RWPE2 (cell line): ENCODE data around the gene TSPAN5.

Experiments used
- ATAC-seq: fragments of 200-7000 bp; cut with Tn5 transposase; 3 replicates; pipeline ENCODE4 v1.9.1; 2021; ENCODE audit warnings: low read depth
- DNase-seq: peaks from one replicate; pipeline ENCODE4 v3.0.0-alpha.2; 2020; ENCODE audit warnings: low spot score
- H3K27ac ChIP-seq: fragments of 450-650 bp; 2 replicates; pipeline ENCODE4 v1.5.1; 2017; ENCODE audit warnings: mild to moderate bottlenecking; ENCODE audit not compliant: poor library complexity, severe bottlenecking
- H3K27me3 ChIP-seq: fragments of 250-450 bp; sonication (Bioruptor Pico); 2 replicates; pipeline ENCODE4 v1.5.1; 2021; ENCODE audit warnings: mild to moderate bottlenecking, moderate library complexity; ENCODE audit not compliant: insufficient read depth, poor library complexity, severe bottlenecking
- H3K36me3 ChIP-seq: fragments of 250-450 bp; sonication (Bioruptor Pico); 2 replicates; pipeline ENCODE4 v1.5.1; 2020; ENCODE audit warnings: low read depth, mild to moderate bottlenecking, moderate library complexity
- H3K4me1 ChIP-seq: fragments of 250-450 bp; sonication (Bioruptor Pico); 2 replicates; pipeline ENCODE4 v1.5.1; 2021; ENCODE audit warnings: mild to moderate bottlenecking, moderate library complexity; ENCODE audit not compliant: insufficient read depth, poor library complexity, severe bottlenecking
- H3K4me3 ChIP-seq: fragments of 250-450 bp; sonication (Bioruptor Pico); 2 replicates; pipeline ENCODE4 v1.5.1; 2021; ENCODE audit warnings: mild to moderate bottlenecking, moderate library complexity; ENCODE audit not compliant: severe bottlenecking
- H3K9me3 ChIP-seq: fragments of 250-450 bp; sonication (Bioruptor Pico); 2 replicates; pipeline ENCODE4 v1.5.1; 2021; ENCODE audit warnings: mild to moderate bottlenecking, moderate library complexity; ENCODE audit not compliant: severe bottlenecking
- TF ChIP-seq, protein P1 (sequence below): fragments of 450-650 bp; IDR thresholded peaks from one replicate; pipeline ENCODE4 v1.5.1; 2017; ENCODE audit warnings: mild to moderate bottlenecking, moderate library complexity; ENCODE audit not compliant: poor library complexity, severe bottlenecking

TSPAN5 gene

DNA sequence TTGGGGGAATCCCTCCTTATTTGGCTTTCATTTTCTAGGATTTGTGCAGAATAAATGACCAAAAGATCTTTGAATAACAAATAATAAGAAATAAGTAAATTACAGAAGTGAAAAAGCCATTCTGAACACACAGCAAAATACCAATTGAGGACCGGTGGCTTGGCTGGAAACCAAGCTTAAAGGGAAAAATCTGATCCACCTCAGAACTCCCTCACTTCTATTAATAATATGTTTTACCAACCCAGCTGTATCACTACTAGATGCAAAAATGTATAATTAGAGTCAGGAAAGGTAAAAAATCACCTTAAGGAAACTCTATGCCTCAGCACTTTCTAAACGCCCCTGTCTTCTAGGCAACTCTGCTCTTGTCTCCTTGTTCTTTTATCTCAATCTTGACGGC is 77.3 kb downstream of the TSPAN5 start:
- Histone ChIP-seq H3K27me3 (no peaks in the 10 kb centered on the region), H3K9me3 (no peaks in the 10 kb centered on the region), H3K27ac (no peak overlapping the region), H3K36me3 (no peaks in the 10 kb centered on the region), H3K4me1 (peaks cover 35% of the 10 kb centered on the region), H3K4me3 (no peak overlapping the region)
- TF ChIP-seq, protein P1, sequence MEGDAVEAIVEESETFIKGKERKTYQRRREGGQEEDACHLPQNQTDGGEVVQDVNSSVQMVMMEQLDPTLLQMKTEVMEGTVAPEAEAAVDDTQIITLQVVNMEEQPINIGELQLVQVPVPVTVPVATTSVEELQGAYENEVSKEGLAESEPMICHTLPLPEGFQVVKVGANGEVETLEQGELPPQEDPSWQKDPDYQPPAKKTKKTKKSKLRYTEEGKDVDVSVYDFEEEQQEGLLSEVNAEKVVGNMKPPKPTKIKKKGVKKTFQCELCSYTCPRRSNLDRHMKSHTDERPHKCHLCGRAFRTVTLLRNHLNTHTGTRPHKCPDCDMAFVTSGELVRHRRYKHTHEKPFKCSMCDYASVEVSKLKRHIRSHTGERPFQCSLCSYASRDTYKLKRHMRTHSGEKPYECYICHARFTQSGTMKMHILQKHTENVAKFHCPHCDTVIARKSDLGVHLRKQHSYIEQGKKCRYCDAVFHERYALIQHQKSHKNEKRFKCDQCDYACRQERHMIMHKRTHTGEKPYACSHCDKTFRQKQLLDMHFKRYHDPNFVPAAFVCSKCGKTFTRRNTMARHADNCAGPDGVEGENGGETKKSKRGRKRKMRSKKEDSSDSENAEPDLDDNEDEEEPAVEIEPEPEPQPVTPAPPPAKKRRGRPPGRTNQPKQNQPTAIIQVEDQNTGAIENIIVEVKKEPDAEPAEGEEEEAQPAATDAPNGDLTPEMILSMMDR = no peak
- ATAC-seq = no peak
- no peak for DNase-seq

DNA sequence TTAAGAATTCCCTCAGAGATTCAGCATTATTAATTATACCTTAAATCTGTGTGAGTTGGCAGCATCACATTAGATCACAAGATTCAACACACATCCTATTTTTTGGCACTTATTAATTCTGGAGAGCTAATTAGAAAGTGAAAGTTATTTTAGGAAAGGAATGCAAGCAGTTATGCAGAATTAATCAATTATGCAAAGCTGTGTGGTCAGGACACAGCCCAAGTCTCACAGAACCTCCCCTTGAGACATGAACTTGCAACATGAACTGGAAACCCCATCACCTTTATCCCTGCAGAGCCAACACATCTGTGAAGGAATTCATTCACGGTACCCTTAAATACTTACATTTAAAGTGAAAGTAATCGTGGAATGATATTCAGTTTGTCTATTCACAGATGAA is 80.5 kb downstream of the TSPAN5 start:
- ATAC-seq (no peak), DNase-seq (no peak)
- H3K4me1 ChIP-seq = peaks cover 17% of the 10 kb centered on the region
- no peak overlapping the region for H3K4me3 ChIP-seq
- TF ChIP-seq, protein P1 = no peak
- H3K9me3 ChIP-seq = no peaks in the 10 kb centered on the region
- H3K27ac ChIP-seq = no peak overlapping the region
- H3K27me3 ChIP-seq = no peaks in the 10 kb centered on the region
- H3K36me3 ChIP-seq = peaks cover 21% of the 10 kb centered on the region

DNA sequence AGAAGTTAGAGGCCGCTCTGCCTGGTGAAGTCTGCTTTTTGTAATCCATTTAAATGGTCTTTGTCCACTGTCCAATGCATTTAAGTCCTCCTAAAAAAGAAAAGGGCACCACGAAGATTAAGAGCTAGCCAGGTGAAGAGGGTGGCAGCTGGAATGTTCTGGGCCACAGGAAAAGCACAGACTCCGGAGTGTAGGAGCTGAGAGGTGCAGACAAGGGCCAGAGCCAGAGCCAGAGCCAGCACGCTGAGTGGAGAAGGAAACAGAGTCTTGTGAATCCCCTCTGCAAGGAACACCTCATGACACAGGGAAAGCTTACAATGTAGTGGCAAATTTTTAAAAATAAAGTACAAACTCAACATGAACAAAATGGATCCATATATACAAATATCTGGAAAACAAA is 83.6 kb downstream of the TSPAN5 start:
- peaks cover 28% of the 10 kb centered on the region for H3K36me3 ChIP-seq
- H3K4me3 ChIP-seq = no peak overlapping the region
- ATAC-seq (no peak), DNase-seq (no peak)
- peaks cover 10% of the 10 kb centered on the region for H3K4me1 ChIP-seq
- TF ChIP-seq, protein P1 = no peak
- H3K9me3 ChIP-seq = no peaks in the 10 kb centered on the region
- no peak overlapping the region for H3K27ac ChIP-seq
- H3K27me3 ChIP-seq = no peaks in the 10 kb centered on the region

DNA sequence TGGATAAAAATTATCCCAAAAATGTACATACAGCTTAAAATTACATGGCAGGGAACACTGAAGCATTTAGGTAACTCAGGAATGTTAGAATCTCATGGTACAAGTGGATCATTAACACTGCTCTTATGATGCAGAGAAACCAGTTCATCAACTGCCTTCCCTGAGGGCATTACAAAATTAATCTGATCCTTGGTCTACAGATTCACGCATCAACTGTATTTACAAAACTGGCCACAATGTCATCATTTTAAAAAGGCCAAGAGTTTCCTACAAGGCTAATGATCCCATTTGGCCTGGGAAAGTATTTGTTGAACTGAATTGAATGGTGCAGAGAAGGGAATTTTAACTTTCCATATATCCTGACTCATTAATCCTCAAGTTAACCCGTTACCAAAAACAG is 84.6 kb downstream of the TSPAN5 start:
- no peak for ATAC-seq
- Histone ChIP-seq H3K4me3 (no peak overlapping the region), H3K27ac (no peak overlapping the region), H3K27me3 (no peaks in the 10 kb centered on the region), H3K4me1 (peaks cover 8% of the 10 kb centered on the region), H3K36me3 (peaks cover 28% of the 10 kb centered on the region), H3K9me3 (no peaks in the 10 kb centered on the region)
- TF ChIP-seq, protein P1 = no peak
- DNase-seq = no peak

DNA sequence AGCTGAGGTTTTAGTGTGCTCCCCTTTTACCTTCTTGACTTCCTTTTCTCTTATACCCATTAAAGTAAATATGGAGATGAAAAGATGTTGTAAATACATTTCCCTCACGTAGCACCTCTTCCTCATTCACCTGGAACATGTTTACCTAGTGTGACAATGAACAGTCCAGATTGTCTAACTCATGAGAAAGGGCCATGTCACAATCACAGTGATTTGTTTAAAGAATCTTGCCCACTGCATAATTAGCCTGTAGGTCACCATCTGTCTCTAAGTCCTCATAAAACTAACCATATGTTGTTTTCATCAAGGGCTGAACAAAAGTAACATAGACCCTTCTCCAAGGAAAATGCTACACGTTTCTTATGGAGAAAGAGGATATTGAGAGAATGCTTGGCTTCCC is 85.7 kb downstream of the TSPAN5 start:
- H3K27me3 ChIP-seq = no peaks in the 10 kb centered on the region
- DNase-seq (no peak), ATAC-seq (no peak)
- H3K4me1 ChIP-seq = peaks cover 8% of the 10 kb centered on the region
- no peaks in the 10 kb centered on the region for H3K9me3 ChIP-seq
- H3K4me3 ChIP-seq = no peak overlapping the region
- H3K36me3 ChIP-seq = peaks cover 28% of the 10 kb centered on the region
- H3K27ac ChIP-seq = no peak overlapping the region
- TF ChIP-seq, protein P1 = no peak
